ENCODE results near the gene ZNRF1. TPM values are rescaled to one million over a fixed set of nuclear protein-coding genes. Genes with fewer than 3 reads are reported as not detected.

The ZNRF1 gene
- total and polyA plus RNA-seq, 10 of the 15 experiments (the other 5 are each of a cell fraction or from before 2014, with no cell fraction given): 5.8 to 25.9 (median 14.3) TPM

- TF ChIP-seq MEF2B (IDR thresholded peaks at IDR 0.05; ENCODE audit: partially characterized antibody, poor library complexity, severe bottlenecking): no peak
- no peak for TF ChIP-seq CBX5 (IDR thresholded peaks at IDR 0.05; ENCODE audit: low read depth)
These were observed 161.6 kb downstream of the ZNRF1 start (continued) for GRCh38 chr16:75160386-75160785.

Other genes starting within 250 kb of the ZNRF1 start
- gene FA2H, start 224.2 kb upstream of the ZNRF1 start, total RNA-seq (2014; rRNA removed): 0.05 and 0.73 TPM in 2 replicates
- gene FA2H, start 224.2 kb upstream of the ZNRF1 start, total RNA-seq (2014; rRNA removed; fragmentation: Illumina TruSeq; extraction: Trizol): 0.18 and 0.60 TPM in 2 replicates
- gene FA2H, start 224.2 kb upstream of the ZNRF1 start, total RNA-seq (2021): 0.27 and 0.38 TPM in 2 replicates
- 0.54 and 0.61 TPM in 2 replicates for gene FA2H, start 224.2 kb upstream of the ZNRF1 start, polyA plus RNA-seq (2011; rRNA removed)
- 0.66 and 16.7 TPM in 2 replicates for gene FA2H, start 224.2 kb upstream of the ZNRF1 start, polyA plus RNA-seq (2014; fragmentation: Illumina TruSeq; extraction: Trizol)
- gene FA2H, start 224.2 kb upstream of the ZNRF1 start, polyA plus RNA-seq (2014; fragmentation: Nextera tagmentation; extraction: Ambion mirVana): under 1 TPM in 1 of 2 experiments, not detected in 1; 0.05 TPM
- gene FA2H, start 224.2 kb upstream of the ZNRF1 start, polyA plus RNA-seq (2014; rRNA removed): 0.08 and 0.51 TPM in 2 replicates
- gene FA2H, start 224.2 kb upstream of the ZNRF1 start, polyA plus RNA-seq (2016; fragmentation: Nextera tagmentation; extraction: Ambion mirVana): not detected
- 23.7 and 24.3 TPM in 2 replicates for gene WDR59, start 13.9 kb upstream of the ZNRF1 start, total RNA-seq (2014; rRNA removed)
- gene WDR59, start 13.9 kb upstream of the ZNRF1 start, total RNA-seq (2014; rRNA removed; fragmentation: Illumina TruSeq; extraction: Trizol): 17.2 and 19.0 TPM in 2 replicates
- 54.9 and 62.0 TPM in 2 replicates for gene WDR59, start 13.9 kb upstream of the ZNRF1 start, total RNA-seq (2021)
- gene WDR59, start 13.9 kb upstream of the ZNRF1 start, polyA plus RNA-seq (2011; rRNA removed): 64.5 and 78.4 TPM in 2 replicates
- gene WDR59, start 13.9 kb upstream of the ZNRF1 start, polyA plus RNA-seq (2014; fragmentation: Illumina TruSeq; extraction: Trizol): 31.1 and 32.7 TPM in 2 replicates
- 10 to 100 TPM in 1 of 2 experiments, 1 to 10 TPM in 1; 9.7 to 11.5 TPM for gene WDR59, start 13.9 kb upstream of the ZNRF1 start, polyA plus RNA-seq (2014; fragmentation: Nextera tagmentation; extraction: Ambion mirVana)
- 35.1 and 37.7 TPM in 2 replicates for gene WDR59, start 13.9 kb upstream of the ZNRF1 start, polyA plus RNA-seq (2014; rRNA removed)
- 10 to 100 TPM; 19.9 to 25.3 TPM for gene WDR59, start 13.9 kb upstream of the ZNRF1 start, polyA plus RNA-seq (2016; fragmentation: Nextera tagmentation; extraction: Ambion mirVana)
- not detected in 2 replicates for gene LDHD, start 117.8 kb downstream of the ZNRF1 start, total RNA-seq (2014; rRNA removed)
- gene LDHD, start 117.8 kb downstream of the ZNRF1 start, total RNA-seq (2014; rRNA removed; fragmentation: Illumina TruSeq; extraction: Trizol): not detected in 2 replicates
- gene LDHD, start 117.8 kb downstream of the ZNRF1 start, total RNA-seq (2021): 0.10 TPM in 1 of 2 replicates, not detected in the other
- gene LDHD, start 117.8 kb downstream of the ZNRF1 start, polyA plus RNA-seq (2011; rRNA removed): not detected in 2 replicates
- gene LDHD, start 117.8 kb downstream of the ZNRF1 start, polyA plus RNA-seq (2014; fragmentation: Illumina TruSeq; extraction: Trizol): not detected in 2 replicates
- gene LDHD, start 117.8 kb downstream of the ZNRF1 start, polyA plus RNA-seq (2014; fragmentation: Nextera tagmentation; extraction: Ambion mirVana): not detected
- 0.04 and 0.12 TPM in 2 replicates for gene LDHD, start 117.8 kb downstream of the ZNRF1 start, polyA plus RNA-seq (2014; rRNA removed)
- not detected for gene LDHD, start 117.8 kb downstream of the ZNRF1 start, polyA plus RNA-seq (2016; fragmentation: Nextera tagmentation; extraction: Ambion mirVana)
- 12.8 and 15.1 TPM in 2 replicates for gene ZFP1, start 149.5 kb downstream of the ZNRF1 start, total RNA-seq (2014; rRNA removed)
- 15.3 and 15.5 TPM in 2 replicates for gene ZFP1, start 149.5 kb downstream of the ZNRF1 start, total RNA-seq (2014; rRNA removed; fragmentation: Illumina TruSeq; extraction: Trizol)
- gene ZFP1, start 149.5 kb downstream of the ZNRF1 start, total RNA-seq (2021): 13.5 and 14.5 TPM in 2 replicates
- 16.4 and 21.8 TPM in 2 replicates for gene ZFP1, start 149.5 kb downstream of the ZNRF1 start, polyA plus RNA-seq (2011; rRNA removed)
- 12.4 and 14.1 TPM in 2 replicates for gene ZFP1, start 149.5 kb downstream of the ZNRF1 start, polyA plus RNA-seq (2014; fragmentation: Illumina TruSeq; extraction: Trizol)
- gene ZFP1, start 149.5 kb downstream of the ZNRF1 start, polyA plus RNA-seq (2014; fragmentation: Nextera tagmentation; extraction: Ambion mirVana): 1 to 10 TPM; 3.5 to 3.6 TPM
- gene ZFP1, start 149.5 kb downstream of the ZNRF1 start, polyA plus RNA-seq (2014; rRNA removed): 4.9 and 6.4 TPM in 2 replicates
- 10 to 100 TPM; 14.9 to 17.6 TPM for gene ZFP1, start 149.5 kb downstream of the ZNRF1 start, polyA plus RNA-seq (2016; fragmentation: Nextera tagmentation; extraction: Ambion mirVana)
- gene CTRB2, start 208.1 kb downstream of the ZNRF1 start, total RNA-seq (2014; rRNA removed): not detected in 2 replicates
- gene CTRB2, start 208.1 kb downstream of the ZNRF1 start, total RNA-seq (2014; rRNA removed; fragmentation: Illumina TruSeq; extraction: Trizol): not detected in 2 replicates
- 8.9 and 9.4 TPM in 2 replicates for gene CTRB2, start 208.1 kb downstream of the ZNRF1 start, total RNA-seq (2021)
- gene CTRB2, start 208.1 kb downstream of the ZNRF1 start, polyA plus RNA-seq (2011; rRNA removed): not detected in 2 replicates
- not detected in 2 replicates for gene CTRB2, start 208.1 kb downstream of the ZNRF1 start, polyA plus RNA-seq (2014; fragmentation: Illumina TruSeq; extraction: Trizol)
- not detected for gene CTRB2, start 208.1 kb downstream of the ZNRF1 start, polyA plus RNA-seq (2014; fragmentation: Nextera tagmentation; extraction: Ambion mirVana)
- not detected in 2 replicates for gene CTRB2, start 208.1 kb downstream of the ZNRF1 start, polyA plus RNA-seq (2014; rRNA removed)
- gene CTRB2, start 208.1 kb downstream of the ZNRF1 start, polyA plus RNA-seq (2016; fragmentation: Nextera tagmentation; extraction: Ambion mirVana): not detected
- 0.28 and 0.33 TPM in 2 replicates for gene CTRB1, start 220.0 kb downstream of the ZNRF1 start, total RNA-seq (2014; rRNA removed)
- gene CTRB1, start 220.0 kb downstream of the ZNRF1 start, total RNA-seq (2014; rRNA removed; fragmentation: Illumina TruSeq; extraction: Trizol): not detected in 2 replicates
- 4.4 and 6.2 TPM in 2 replicates for gene CTRB1, start 220.0 kb downstream of the ZNRF1 start, total RNA-seq (2021)
- gene CTRB1, start 220.0 kb downstream of the ZNRF1 start, polyA plus RNA-seq (2011; rRNA removed): not detected in 2 replicates
- not detected in 2 replicates for gene CTRB1, start 220.0 kb downstream of the ZNRF1 start, polyA plus RNA-seq (2014; fragmentation: Illumina TruSeq; extraction: Trizol)
- gene CTRB1, start 220.0 kb downstream of the ZNRF1 start, polyA plus RNA-seq (2014; fragmentation: Nextera tagmentation; extraction: Ambion mirVana): not detected
- gene CTRB1, start 220.0 kb downstream of the ZNRF1 start, polyA plus RNA-seq (2014; rRNA removed): not detected in 2 replicates
- not detected for gene CTRB1, start 220.0 kb downstream of the ZNRF1 start, polyA plus RNA-seq (2016; fragmentation: Nextera tagmentation; extraction: Ambion mirVana)

Data from GM12878 (cell line).